NCI-H146 (cell line): Measurements from ENCODE around the gene CABLES1.
"Not testable (repeated sequence)": the region's sequence is repeated elsewhere in the genome, so short reads cannot be mapped to it uniquely, and the experiment has no call there.

Experiments used
- DNase-seq: peaks from one replicate; lab custom pipeline; 2025; lab: John Stamatoyannopoulos, UW

CABLES1 gene

GRCh38 chr18:23226391-23226790 is 91.1 kb downstream of the CABLES1 start:
- DNase-seq: no peak

- no peak for DNase-seq
These were observed 91.8 kb downstream of the CABLES1 start for GRCh38 chr18:23226930-23227725.

GRCh38 chr18:23227726-23228070 is 92.4 kb downstream of the CABLES1 start:
- peak; percentile 59 for DNase-seq

- DNase-seq: peak; percentile 29
These were observed 93.1 kb downstream of the CABLES1 start for GRCh38 chr18:23228102-23229061.

GRCh38 chr18:23229472-23229871 is 94.2 kb downstream of the CABLES1 start:
- DNase-seq: no peak

- no peak for DNase-seq
These were observed 95.4 kb downstream of the CABLES1 start for GRCh38 chr18:23230686-23231085.

GRCh38 chr18:23231340-23232021 is 96.2 kb downstream of the CABLES1 start:
- DNase-seq: no peak

GRCh38 chr18:23232331-23232730 is 97.0 kb downstream of the CABLES1 start:
- DNase-seq: peak; percentile 96

- DNase-seq: no peak
These were observed 99.3 kb downstream of the CABLES1 start for GRCh38 chr18:23234619-23235018.

- DNase-seq: no peak
These were observed 100.1 kb downstream of the CABLES1 start for GRCh38 chr18:23235336-23235735.

GRCh38 chr18:23235860-23236259 is 100.6 kb downstream of the CABLES1 start:
- DNase-seq: no peak

GRCh38 chr18:23236876-23237468 is 101.7 kb downstream of the CABLES1 start:
- DNase-seq: no peak

- DNase-seq: no peak
These were observed 102.4 kb downstream of the CABLES1 start for GRCh38 chr18:23237524-23238151.

GRCh38 chr18:23238152-23238531 is 102.9 kb downstream of the CABLES1 start:
- DNase-seq: no peak

GRCh38 chr18:23238651-23239349 is 103.5 kb downstream of the CABLES1 start:
- DNase-seq: no peak

- DNase-seq: no peak
These were observed 104.0 kb downstream of the CABLES1 start for GRCh38 chr18:23239350-23239692.

- DNase-seq: no peak
These were observed 104.8 kb downstream of the CABLES1 start for GRCh38 chr18:23239885-23240608.

- no peak for DNase-seq
These were observed 105.3 kb downstream of the CABLES1 start for GRCh38 chr18:23240609-23240930.

- DNase-seq: not testable (repeated sequence)
These were observed 106.7 kb downstream of the CABLES1 start for GRCh38 chr18:23241833-23242496.

GRCh38 chr18:23243178-23243577 is 107.9 kb downstream of the CABLES1 start:
- DNase-seq: no peak
